ENCODE results near the gene FTO.

GRCh38 chr16:54068212-54068611 is 364.3 kb downstream of the FTO start:
- TF ChIP-seq CTCF (IDR thresholded peaks at IDR 0.05) (no peak), ZFX (IDR thresholded peaks at IDR 0.05; ENCODE audit: borderline replicate concordance) (no peak)
